Stimulated activated CD4-positive, alpha-beta T cell treated with anti-CD3 and anti-CD28 coated beads, Interleukin-12 subunit alpha, Interleukin-12 subunit beta, amount 100 ng/mL, for 48 hours (primary cell): ENCODE data around the gene NEFH.

Experiments
- DNase-seq, 3 donors: peaks; one replicate each; pipeline ENCODE4 v3.0.0-alpha.2; 2020; ENCODE audit warnings: low read depth in 2 of 3, low spot score in 1 of 3

NEFH gene

GRCh38 chr22:29493636-29494035 lies 13.6 kb downstream of the NEFH start:
- no peak for DNase-seq

- no peak for DNase-seq
These were observed 19.8 kb downstream of the NEFH start for GRCh38 chr22:29499852-29500251.

DNA sequence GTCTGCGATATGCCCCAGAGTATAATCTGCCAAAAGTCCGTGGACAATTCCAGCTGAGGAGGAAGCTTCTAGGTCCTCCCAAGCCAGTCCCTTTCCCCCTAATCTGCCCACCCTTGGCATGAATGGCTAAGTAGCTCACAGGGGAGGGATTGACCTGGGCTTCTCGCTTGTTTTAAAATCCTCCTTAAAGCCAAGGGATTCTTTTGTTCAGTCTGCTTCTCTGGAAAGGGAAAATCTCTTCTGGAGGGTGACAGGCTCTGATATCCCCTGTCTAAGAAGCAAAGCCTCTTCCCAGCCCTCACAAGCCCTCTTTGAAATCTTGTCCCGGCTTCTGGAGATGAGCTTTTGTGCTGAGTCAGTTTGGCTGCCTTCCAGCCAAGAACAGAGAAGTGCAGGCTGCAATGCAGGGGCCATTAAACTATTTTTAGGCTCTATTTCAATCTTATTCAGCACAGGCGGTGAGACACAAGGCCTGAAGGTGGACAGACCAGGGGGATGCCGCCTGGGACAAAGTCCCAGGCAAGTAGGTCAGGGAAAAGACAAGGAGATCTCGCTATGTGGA lies 23.9 kb downstream of the NEFH start:
- no peak for DNase-seq

GRCh38 chr22:29509298-29509697 lies 29.3 kb downstream of the NEFH start:
- DNase-seq, result no peak

DNA sequence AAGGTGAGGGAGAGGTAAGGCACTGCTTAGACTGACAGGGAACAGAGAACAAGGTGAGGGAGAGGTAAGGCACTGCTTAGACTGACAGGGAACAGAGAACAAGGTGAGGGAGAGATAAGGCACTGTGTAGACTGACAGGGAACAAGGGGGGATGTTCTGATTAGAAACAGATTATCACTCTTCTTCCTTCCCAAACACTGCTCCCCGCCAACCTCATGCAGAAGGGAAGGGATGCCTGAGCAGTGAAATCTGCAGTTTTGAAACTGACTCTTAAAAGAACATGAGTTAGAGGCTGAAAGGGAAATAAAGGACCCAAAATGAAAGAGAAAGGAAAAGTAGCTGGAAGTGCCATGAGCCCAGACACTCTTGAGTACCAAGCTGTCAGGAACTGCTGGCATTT lies 29.8 kb downstream of the NEFH start:
- DNase-seq, result no peak

DNA sequence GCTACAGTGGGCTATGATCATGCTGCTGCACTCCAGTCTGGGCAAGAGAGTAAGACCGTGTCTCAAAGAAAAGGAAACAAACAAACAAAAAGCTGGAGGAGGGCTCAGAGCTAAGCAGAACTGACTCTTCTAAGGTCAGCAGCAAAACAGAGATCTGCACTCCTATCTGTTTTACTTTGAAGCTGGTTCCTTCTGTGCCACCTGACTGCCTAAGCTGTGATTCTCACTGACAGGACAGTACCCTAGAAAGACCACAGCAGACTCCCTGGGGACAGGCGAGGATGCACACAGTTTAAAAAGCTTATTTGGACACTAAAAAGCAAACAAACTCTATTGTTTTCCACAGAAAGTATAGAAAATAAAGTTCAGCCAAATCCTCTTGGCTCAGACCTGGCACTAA lies 30.5 kb downstream of the NEFH start:
- DNase-seq, result no peak

DNA sequence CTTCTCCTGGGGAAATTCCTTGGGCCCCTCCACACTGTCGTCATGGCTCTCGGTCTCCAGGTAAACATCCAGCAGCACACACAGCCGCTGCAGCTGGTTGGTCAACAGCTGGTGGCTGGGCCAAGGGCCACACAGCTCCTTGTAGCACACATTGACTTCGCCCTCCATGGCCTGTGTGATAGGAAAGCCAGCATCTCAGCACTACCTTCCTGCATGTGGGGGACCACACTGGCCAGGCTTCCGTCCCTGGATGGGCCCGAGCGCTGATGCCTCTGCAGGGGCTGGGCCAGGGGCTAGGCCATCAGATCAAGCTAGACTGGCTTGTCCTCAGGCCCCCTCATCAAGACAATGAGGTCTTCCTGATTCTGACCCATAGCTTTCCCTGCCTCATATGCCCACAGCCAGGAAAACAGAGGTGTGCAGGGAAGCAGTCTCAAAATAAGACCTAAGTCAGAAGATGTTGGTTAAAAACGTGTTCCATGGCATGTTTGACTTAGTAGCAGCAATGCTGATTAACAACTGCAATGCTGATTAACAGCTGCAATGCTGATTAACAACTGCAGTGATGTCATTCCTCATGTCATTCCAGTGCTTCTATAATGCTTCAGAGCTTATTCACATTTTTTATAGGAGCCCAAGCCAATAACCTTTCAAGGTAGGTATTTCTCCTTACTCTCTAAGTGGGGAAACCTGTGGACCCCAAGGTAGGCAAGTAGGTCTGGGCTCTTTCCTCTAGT lies 31.3 kb downstream of the NEFH start:
- no peak for DNase-seq

DNA sequence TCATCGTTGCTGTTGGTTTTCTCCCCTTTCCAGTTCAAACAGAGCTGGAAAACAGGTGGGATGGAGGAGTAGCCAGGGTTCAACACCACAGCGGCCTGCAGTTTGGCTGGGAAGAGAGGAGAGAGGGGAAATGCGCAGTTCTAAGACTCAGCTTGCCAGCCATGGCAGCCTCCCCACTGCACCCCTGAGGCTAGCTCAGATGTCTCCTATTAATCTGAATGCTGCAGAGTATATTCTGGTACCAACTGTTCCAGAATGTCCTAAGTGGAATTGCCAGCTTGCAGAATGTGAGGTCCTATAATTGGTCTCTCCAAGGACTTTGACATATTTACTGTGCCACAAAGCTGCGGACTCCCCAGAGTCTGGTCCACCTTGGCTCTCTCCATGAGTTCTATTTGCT lies 32.0 kb downstream of the NEFH start:
- no peak for DNase-seq

GRCh38 chr22:29517215-29517908 lies 37.3 kb downstream of the NEFH start:
- DNase-seq, result no peak

GRCh38 chr22:29518427-29518826 lies 38.4 kb downstream of the NEFH start:
- no peak for DNase-seq

DNA sequence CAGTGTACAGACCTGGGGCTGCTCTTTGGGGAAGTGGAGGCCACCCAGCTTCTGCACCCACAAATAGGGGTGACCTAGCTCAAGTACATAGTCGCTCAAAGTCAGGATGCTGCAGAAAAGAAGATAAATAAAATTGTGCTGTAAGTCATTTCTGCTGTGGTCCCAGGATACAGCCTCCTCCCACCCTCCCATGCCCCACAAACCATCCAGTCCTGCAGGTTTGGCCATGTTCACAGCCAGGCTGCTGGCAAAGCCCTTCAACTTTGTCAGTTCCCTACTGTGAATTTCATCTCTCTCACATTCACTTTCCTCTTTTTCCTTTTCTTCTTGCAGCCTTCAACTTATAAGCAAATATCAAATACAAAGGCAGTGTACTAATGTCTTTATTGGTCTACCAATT lies 40.0 kb downstream of the NEFH start:
- no peak for DNase-seq

DNA sequence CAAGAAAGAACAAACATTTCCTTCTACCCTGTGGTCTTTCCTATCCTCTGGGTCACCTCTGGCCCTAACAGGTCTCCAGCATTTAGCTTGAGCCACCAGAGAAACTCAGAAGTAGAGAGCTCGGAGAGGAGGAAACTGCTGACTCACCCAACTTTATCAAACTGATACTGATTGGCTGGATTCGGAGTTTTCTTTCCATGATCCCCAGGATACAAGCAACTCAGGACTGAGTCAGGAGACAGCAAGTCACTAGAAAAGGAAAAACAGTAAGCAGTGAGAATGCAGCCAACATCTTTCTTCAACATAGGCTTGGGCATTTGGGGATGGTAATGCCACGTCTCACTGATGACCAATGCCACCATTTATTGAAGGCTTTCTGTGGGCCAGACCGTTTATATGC lies 40.8 kb downstream of the NEFH start:
- DNase-seq, result no peak

DNA sequence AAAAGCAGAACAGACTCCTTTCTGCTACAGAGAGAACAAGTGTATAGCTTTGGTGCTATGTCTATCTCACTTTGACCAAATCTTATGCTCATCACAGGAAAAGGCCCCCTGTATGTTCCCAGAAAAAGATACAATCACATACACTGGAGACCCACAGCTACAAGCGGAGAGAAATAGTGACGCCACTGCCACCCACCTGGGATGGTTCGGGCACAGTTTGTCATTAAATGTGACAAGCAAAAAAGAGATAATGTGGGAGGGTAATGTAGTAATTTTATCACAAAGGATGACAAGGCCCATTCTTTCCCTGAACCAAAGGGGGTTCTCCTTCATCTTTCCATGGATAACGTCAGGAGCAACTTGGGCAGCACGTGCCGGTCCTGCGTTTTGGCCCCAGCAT lies 41.5 kb downstream of the NEFH start:
- no peak for DNase-seq

DNA sequence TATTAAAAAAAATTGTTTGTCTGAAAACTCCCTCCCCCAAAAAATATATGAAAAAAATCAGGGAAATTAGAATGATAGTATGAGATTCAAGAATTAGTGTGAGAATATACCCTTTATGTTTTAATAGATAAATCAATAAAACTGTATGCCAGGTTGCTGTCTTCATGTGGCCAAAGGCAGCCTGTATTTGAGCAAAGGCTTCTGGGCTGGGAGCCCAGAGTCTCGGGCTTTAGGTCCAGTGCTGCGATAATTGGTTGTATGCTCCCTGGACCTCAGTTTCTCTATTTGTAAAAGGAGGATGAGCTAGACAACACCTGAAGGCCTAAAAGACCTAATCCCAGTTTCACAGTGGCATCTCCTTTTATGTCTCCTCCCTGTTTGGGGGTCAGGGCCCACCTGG lies 43.7 kb downstream of the NEFH start:
- no peak for DNase-seq

- no peak for DNase-seq
These were observed 44.6 kb downstream of the NEFH start for GRCh38 chr22:29524442-29525191.

GRCh38 chr22:29528144-29528543 lies 48.1 kb downstream of the NEFH start:
- no peak for DNase-seq

GRCh38 chr22:29530716-29531115 lies 50.7 kb downstream of the NEFH start:
- no peak for DNase-seq

- DNase-seq, result no peak
These were observed 51.4 kb downstream of the NEFH start for GRCh38 chr22:29531419-29531818.

GRCh38 chr22:29536411-29536810 lies 56.4 kb downstream of the NEFH start:
- DNase-seq, result no peak

- DNase-seq, result no peak
These were observed 59.1 kb downstream of the NEFH start for GRCh38 chr22:29539105-29539504.
